HG02798 (cell line): ENCODE measurements around the gene GPR183.
A peak's percentile ranks its signal among the peaks of the same experiment; 100 is the strongest.

Experiments
- ATAC-seq: cut with Tn5 transposase; IDR thresholded peaks from one replicate; pipeline ENCODE4 v1.9.1; 2021; ENCODE audit warnings: mild to moderate bottlenecking; ENCODE audit not compliant: unreplicated experiment, poor library complexity

Gene GPR183

GRCh38 chr13:99297331-99297730 is 9.9 kb downstream of the GPR183 start:
- no peak for ATAC-seq

DNA sequence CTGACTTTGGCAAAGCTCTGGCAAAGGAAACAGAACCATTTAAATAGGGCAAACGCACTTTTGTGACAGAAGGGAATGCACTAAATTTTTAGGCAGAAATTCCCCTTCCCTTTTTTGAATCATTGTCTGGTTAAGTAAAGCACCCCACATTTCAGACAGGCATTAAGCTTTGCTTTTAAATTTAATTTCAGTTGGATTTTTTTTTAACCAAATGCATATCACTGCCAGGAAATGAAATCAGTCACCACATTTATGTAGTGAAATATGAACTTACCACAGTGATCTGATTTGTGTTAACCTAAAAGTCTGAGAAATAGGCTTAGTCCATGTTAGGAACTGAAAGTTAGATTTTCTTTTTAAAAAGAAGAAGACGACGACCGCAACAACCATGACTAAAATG is 10.8 kb downstream of the GPR183 start:
- peak; percentile 60 for ATAC-seq

DNA sequence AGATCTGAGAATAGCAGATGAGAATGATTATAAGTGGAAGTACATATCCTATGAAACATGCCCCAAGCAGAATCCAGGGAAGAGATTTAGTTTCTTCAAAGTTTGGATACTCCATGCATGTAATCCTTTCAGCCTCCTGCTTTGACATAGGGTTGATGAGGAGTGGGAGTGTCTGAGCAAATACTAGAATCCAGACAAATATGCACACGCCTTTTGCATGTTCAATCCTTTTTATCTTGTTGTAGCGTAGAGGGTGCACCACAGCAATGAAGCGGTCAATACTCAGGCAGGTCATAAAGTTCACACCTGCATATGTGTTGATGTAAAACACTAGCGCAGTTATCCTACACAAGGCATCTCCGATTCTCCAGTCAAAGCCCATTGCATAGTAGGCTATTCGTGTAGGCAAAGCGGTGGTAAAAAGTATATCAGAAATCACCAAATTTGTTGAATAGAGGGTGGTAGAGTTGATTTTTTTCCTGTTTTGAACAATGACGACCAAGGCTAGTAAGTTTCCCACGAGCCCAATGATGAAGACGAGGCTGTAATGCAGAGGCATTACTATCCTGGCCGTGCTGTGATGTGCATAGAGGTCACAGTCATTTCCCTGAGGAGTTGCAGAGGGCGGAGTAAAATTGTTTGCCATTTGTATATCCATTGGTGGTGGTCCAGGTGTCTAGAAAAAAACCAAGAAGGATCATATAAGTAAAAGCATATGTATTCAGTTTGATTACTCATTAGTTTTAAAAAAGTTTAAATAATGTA is 11.5 kb downstream of the GPR183 start:
- ATAC-seq: no peak

DNA sequence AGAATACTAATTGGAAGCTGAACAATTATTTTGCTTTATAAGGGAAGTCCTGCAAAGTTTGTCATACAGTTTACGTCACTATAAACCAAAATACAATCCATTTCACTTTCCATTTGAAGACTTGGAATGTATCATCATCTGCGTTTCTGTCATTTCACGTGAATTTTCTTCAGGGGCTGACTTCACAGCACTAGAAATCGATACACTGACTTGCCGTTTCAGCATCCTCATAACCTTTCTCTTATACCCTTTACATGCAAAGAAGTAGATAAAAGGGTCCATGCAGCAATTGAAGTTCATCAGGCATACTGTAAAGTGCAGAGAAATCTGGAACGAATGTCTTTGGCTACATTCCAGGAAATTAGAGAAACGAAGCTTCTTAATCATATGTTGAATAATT is 12.2 kb downstream of the GPR183 start:
- ATAC-seq: no peak

GRCh38 chr13:99294198-99294597 is 13.0 kb downstream of the GPR183 start:
- no peak for ATAC-seq

DNA sequence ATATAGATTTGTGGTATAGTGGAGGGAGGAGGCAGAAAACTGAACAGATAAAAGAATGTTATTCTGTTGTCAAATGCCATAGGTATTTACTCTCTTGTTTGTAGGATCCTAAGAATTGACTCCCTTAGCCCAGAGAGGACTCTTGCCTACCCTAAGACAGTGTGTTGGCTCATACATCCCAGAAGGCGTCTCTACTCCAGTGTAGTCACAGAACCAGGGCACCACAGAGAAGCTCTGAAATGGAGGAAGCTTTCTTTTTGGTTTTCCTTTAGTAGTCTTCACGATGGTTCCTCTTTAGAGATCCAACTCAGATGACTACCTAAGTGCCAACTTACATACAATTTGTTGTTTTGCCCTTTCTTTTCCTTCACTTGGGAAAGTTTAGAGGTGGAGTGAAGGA is 14.0 kb downstream of the GPR183 start:
- ATAC-seq: no peak

GRCh38 chr13:99290894-99291293 is 16.3 kb downstream of the GPR183 start:
- ATAC-seq: no peak

DNA sequence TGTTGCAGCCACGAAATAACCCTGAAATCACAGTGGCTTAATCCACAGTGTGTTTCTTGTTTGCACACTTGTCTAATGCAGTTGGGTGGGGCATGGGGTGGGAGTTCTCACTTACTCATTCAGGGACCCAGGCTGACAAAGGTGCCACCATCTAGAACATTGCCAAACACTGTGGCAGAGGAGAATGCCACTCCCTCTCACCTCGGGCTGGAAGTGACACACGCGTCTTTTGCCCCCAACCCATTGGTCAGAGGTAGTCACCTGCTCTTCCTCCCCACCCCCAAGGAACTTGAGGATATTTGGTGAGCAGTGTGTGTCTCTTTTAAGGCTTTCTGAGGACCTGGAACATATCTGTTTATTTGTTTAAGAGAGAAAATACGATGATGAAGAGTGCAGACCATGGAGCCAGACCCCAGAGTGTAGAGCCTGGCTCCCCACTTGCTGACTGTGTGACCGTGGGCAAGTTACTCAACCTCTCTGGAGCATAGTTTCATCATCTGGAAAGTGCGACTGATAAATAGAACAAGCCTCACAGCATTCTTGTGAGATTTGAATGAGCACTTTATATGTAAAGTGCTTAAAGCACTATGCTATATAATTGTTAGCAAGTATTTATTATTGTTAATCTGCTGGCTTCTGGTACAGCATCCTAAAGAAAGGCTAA is 17.4 kb downstream of the GPR183 start:
- no peak for ATAC-seq

DNA sequence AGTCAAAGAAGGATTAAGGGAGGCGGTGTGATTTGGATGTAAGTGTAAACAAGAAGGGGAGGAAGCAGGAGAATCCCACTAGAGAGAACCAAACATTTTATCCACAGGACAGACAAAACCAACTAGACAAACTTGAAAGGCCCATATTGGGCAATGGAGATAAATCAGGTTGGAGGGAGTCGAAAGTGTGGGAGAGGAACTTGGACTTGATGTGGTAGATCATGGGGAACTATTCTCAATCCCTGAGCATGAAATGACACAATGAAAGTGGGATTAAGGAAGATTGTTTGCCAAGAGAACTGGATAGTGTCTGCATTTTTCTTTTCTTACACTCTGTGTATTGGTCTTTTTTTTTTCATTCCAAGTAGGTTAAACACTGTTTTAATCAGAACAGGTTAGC is 17.9 kb downstream of the GPR183 start:
- no peak for ATAC-seq

DNA sequence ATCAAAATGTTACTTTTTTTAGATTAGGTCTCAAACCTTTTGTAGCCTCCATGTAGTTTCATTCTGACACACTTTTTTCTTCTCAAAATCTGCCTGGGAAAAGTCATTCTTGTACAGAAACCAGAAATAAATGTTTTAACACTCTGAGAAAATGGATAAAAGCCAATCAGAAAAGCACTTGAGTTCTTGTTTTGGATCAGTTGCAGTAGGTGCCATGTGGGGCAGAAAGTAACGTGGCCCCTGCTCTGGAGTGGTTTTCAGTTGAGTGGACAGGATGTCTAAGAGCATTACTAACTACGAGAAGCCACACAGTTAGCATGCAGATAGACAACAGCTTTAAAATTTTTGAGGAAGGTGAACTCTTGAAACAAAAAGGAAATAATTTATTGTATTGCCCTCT is 19.1 kb downstream of the GPR183 start:
- ATAC-seq: peak; percentile 87

DNA sequence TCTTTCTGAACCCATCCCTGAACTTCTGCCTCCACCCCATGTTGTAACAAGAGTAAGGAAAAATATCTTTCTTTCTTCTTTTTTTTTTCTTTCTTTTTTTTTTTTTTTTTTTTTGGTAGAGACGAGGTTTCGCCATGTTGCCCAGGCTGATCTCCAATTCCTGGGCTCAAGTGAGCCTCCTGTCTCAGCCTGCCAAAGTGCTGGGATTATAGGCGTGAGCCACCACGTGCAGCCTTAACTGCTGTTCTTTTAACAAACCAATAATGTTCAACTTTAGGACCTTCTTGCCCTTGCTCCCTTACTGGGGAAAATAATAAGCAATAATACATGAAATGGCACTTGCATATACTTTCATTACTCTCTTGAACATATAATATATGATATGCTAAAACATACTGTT is 19.6 kb downstream of the GPR183 start:
- ATAC-seq: no peak

GRCh38 chr13:99285432-99286182 is 21.6 kb downstream of the GPR183 start:
- ATAC-seq: no peak

DNA sequence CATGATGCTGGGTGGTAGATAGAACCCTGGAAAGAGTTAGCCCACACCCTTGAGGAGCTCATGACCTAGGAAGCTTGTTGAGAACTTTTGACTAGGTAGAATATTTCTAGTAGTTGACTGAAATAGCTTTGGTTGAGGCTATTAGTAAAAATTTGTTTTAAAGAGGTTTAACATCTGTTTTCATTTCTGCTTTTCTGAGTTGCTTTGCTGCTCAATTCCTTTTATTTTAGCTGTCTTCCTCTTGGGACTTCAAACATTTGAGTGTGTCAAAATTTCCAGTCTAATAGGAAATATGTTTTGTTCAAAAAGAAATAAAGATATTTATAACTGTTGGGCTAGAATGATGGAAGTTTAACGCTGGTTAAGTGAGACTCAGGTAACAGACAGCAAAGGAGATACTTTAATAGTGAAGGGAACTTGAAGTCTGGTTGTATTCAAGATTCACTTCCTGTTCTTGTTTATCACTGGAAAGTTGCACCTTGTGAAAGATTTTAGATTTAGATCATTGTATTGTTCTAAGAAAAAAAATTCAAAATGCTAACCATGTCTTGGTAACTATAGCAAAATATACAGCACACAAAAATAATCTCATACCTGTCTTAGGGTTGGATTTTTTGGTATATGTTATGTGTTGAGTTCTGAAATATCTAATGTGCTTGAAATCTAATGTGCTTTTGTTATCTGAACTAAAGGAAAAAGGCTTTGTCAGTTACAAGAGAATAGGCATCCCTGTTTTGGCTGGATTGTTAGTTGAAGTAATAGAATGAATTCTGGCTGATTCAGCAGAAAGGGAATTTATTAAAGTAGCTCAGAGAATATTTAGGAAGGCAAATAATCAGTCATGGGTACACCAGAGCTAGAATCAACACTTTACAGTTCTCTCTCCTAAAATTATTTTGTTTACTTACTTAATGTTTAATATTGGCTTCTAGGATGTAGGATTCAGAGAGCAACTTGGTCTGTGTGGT is 24.7 kb downstream of the GPR183 start:
- ATAC-seq: peak; percentile 73

DNA sequence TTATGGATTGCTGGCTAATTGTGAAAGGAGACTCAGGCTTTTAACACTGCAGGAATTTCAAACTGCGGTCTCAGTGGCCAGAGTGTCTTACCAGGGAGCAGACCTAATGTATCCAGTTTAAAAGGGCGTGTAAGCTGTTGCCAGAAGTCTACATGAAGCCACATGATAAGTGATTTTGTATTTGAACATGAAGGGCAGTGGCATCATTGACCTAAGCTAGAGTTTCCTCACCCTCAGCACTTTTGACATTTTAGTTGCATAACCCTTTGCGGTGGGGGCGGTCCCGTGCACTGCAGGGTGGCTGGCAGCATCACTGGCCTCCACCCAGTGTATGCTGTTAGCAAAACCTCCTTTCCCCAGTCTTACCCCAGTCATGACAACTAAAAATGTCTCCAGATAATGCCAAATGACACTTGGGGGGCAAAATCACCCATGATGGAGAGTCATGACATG is 25.4 kb downstream of the GPR183 start:
- peak; percentile 81 for ATAC-seq

- ATAC-seq: no peak
Measured at GRCh38 chr13:99280166-99280565, 27.0 kb downstream of the GPR183 start.

DNA sequence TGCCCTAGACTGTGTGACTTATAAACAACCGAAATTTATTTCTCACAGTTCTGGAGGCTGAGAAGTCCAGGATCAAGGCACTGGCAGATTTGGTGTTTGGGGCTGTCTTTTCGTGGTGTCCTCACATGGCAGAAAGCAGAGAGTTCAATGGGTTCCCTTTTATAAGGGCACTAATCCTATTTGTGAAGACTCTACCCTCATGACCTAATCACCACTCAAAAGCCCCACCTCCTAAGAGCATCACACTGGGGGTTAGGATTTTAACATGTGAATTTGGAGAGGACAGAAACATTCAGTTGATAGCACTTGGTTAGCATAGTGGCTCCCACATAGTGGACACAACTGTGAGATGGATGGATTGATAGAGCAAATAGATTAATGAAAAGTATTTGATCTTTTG is 27.6 kb downstream of the GPR183 start:
- ATAC-seq: no peak

- no peak for ATAC-seq
Measured at GRCh38 chr13:99278843-99279242, 28.4 kb downstream of the GPR183 start.

- ATAC-seq: no peak
Measured at GRCh38 chr13:99278200-99278599, 29.0 kb downstream of the GPR183 start.

GRCh38 chr13:99277629-99278028 is 29.6 kb downstream of the GPR183 start:
- no peak for ATAC-seq

DNA sequence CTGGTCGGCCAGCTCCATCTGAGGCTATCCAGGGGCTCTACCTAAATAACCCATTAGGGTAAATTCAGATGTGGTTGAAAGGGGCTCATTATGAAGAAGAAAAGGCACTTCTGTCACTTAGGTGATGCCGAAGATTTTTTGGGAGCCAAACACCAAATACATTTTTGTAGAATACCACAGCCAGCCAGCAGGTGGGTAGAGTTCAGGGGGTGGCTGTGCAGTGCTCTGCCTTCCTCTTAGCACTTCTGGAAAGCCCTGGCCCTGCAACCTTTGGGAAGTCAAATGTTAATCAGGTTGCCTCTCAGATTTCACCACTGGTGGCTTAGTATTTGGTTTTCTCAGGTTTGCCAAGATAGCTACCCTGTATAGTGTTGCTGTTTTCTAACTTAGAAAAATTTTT is 30.5 kb downstream of the GPR183 start:
- ATAC-seq: no peak
